Melanocyte of skin (primary cell): ENCODE measurements around the gene SEZ6L. TPM values are rescaled to one million over a fixed set of nuclear protein-coding genes. Genes with fewer than 3 reads are reported as not detected.

Experiments
- small RNA-seq, 2 donors: library from RNA; depleted of rRNA; stranded (forward); fragments of <200 nt; gene quantifications; one replicate each; pipeline ENCODE3, GENCODE V24; 2012
- total RNA-seq, 2 donors: library from RNA; depleted of rRNA; stranded (reverse); fragments of >200 nt; gene quantifications; 2 replicates each; pipeline ENCODE4 v1.2.3, GENCODE V29; 2012

Gene SEZ6L
- not detected for total RNA-seq

GRCh38 chr22:26169315-26170111 lies at the start of gene SEZ6L:
TSS of gene SEZ6L (plus strand) at chr22:26169462. CDS start at chr22:26169670, 208 bp downstream.

DNA sequence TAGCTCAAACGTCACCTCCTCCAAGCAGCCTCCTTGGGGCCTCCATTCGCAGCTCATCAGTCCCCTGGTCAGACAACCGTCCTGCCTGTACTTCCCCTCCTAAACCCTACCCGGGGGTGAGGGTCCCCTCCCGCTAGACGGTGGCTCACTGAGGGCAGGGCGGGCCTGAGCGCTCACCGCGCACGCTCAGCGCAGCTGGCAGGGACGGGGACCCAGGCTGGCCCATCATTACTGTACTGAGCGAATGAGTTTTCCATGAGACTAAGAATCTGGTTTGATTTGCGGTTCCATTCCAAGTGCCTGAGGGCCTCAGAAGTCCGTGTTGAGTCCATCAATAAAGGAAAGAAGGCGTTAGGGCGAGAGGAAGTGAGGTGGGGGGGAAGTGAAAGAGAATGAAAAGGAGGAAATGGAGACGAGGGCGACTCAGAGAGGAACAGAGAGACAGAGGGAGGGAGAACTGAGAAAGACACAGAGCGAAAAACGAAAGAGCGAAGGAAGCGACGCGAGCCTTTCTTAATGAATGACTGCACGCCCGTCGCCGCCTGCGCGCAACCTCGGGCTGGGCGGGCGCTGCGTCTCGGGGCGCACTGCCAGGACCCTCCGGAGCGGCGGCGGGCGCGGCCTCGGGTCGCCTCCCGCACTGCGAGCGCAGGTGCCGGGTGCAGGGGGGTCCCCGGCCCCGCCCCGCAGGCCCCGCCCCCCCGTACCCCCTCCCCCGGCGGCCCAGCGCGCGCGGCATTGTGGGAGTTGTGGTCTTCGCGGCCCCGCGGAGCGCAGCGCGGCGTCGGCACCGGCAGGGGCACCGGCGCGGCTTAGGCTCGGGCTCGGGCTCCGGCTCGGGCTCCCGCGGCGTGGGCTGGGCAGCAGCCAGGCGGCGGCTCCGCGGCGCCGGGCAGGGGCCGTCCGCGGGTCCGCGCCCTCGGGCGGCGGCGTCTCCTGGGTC lies 259.5 kb downstream of the SEZ6L start, which contains the start of gene ASPHD2:
Gene ASPHD2, plus strand, starts transcription at position 746 of the 943 bp plus-strand sequence. CDS start 4,356 bp downstream, outside the sequence.

Small RNA genes within 50 kb of the gene (small RNA-seq; reads per million reads assigned to genes)
- 0.04 to 0.58 reads per million in 2 donors for gene RNA5SP495
